SK-N-SH (cell line): Measurements from ENCODE around the gene RASIP1. TPM values are rescaled to one million over a fixed set of nuclear protein-coding genes. Genes with fewer than 3 reads are reported as not detected.

ENCODE experiments used
- CTCF ChIA-PET: fragments of 300-600, 350-600 bp; formaldehyde crosslinking; extraction: SDS; loops from one replicate; lab custom pipeline; 2021; lab: Yijun Ruan, JAX
- POLR2A ChIA-PET: fragments of 350-600 bp; sonication (Branson Sonifier 250); formaldehyde crosslinking; extraction: SDS; loops from one replicate; lab custom pipeline; 2020; ENCODE audit warnings: antibody characterized with exemption, inconsistent platforms; lab: Yijun Ruan, JAX
- DNase-seq: peaks from one replicate; pipeline ENCODE4 v3.0.0; 2012
- H2AFZ ChIP-seq: fragments of 200-600 bp; sonication (generic); 2 replicates; pipeline ENCODE4 v1.8.1; 2016; ENCODE audit warnings: antibody characterized with exemption, mild to moderate bottlenecking, low read depth
- H3F3A ChIP-seq: fragments of 200-600 bp; sonication (generic); replicated peaks from 2 replicates; pipeline ENCODE3; 2016; ENCODE audit warnings: antibody characterized with exemption, mild to moderate bottlenecking; ENCODE audit not compliant: insufficient read depth
- H3K27ac ChIP-seq, 2 experiments: fragments of 200-500 bp in 1 of 2; fragments of 200-600 bp in 1 of 2; sonication (Bioruptor generic) in 1 of 2; sonication (generic), shearing (Covaris generic) in 1 of 2; 2 replicates each; pipeline versions ENCODE4 v1.5.1 to v1.6.1; 2014 to 2016; ENCODE audit warnings: low read depth in 2 of 2, inconsistent platforms in 1 of 2, low read length in 1 of 2, mild to moderate bottlenecking in 1 of 2, mixed read lengths in 1 of 2
- H3K27me3 ChIP-seq: fragments of 200-600 bp; sonication (generic), shearing (Covaris generic); 2 replicates; pipeline ENCODE4 v1.6.1; 2016; ENCODE audit warnings: mixed run types; ENCODE audit not compliant: insufficient read depth
- H3K36me3 ChIP-seq, 2 experiments: fragments of 200-500 bp in 1 of 2; fragments of 200-600 bp in 1 of 2; sonication (Bioruptor generic) in 1 of 2; sonication (generic) in 1 of 2; replicated peaks in 1 of 2; 2 replicates each; pipeline versions ENCODE3 to v1.5.1; 2014 to 2016; ENCODE audit warnings: low read length in 1 of 2, mild to moderate bottlenecking in 1 of 2; ENCODE audit not compliant: insufficient read depth in 2 of 2, control insufficient read depth in 1 of 2
- H3K4me1 ChIP-seq, 2 experiments: fragments of 200-500 bp in 1 of 2; fragments of 200-600 bp in 1 of 2; sonication (Bioruptor generic) in 1 of 2; sonication (generic), shearing (Covaris generic) in 1 of 2; 2 replicates each; pipeline versions ENCODE4 v1.5.1 to v1.6.1; 2014 to 2016; ENCODE audit warnings: low read depth in 1 of 2, low read length in 1 of 2, mixed run types in 1 of 2; ENCODE audit not compliant: insufficient read depth in 2 of 2, control insufficient read depth in 1 of 2
- H3K4me2 ChIP-seq: fragments of 200-600 bp; sonication (generic), shearing (Covaris generic); 2 replicates; pipeline ENCODE4 v1.6.1; 2017; ENCODE audit warnings: mixed run types
- H3K4me3 ChIP-seq, 2 experiments: fragments of 200-500 bp in 1 of 2; fragments of 200-600 bp in 1 of 2; sonication (Bioruptor generic) in 1 of 2; sonication (generic), shearing (Covaris generic) in 1 of 2; 2 replicates each; pipeline versions ENCODE4 v1.5.1 to v1.8.1; 2014 to 2016; ENCODE audit warnings: low read depth in 2 of 2, inconsistent platforms in 1 of 2, low read length in 1 of 2, mild to moderate bottlenecking in 1 of 2, mixed read lengths in 1 of 2, moderate library complexity in 1 of 2
- H3K79me2 ChIP-seq: fragments of 200-600 bp; sonication (generic); 2 replicates; pipeline ENCODE4 v1.8.1; 2017; ENCODE audit warnings: mild to moderate bottlenecking; ENCODE audit not compliant: insufficient read depth
- H3K9ac ChIP-seq: fragments of 200-600 bp; sonication (generic); 2 replicates; pipeline ENCODE4 v1.6.1; 2017; ENCODE audit warnings: mixed run types
- H3K9me2 ChIP-seq: fragments of 200-600 bp; sonication (generic); 2 replicates; pipeline ENCODE4 v1.6.1; 2017; ENCODE audit warnings: mixed run types
- H3K9me3 ChIP-seq: fragments of 200-600 bp; sonication (generic); 2 replicates; pipeline ENCODE4 v1.6.1; 2017; ENCODE audit warnings: mixed run types, mild to moderate bottlenecking, moderate library complexity
- H4K20me1 ChIP-seq: fragments of 200-600 bp; sonication (generic); 2 replicates; pipeline ENCODE4 v1.6.1; 2017; ENCODE audit warnings: mild to moderate bottlenecking, mixed run types; ENCODE audit not compliant: insufficient read depth
- FOSL2 ChIP-seq: IDR thresholded peaks from 2 replicates; pipeline ENCODE4 v1.4.0; 2012; ENCODE audit warnings: low read depth, mild to moderate bottlenecking, moderate library complexity, borderline replicate concordance
- FOXJ3 ChIP-seq: sonication (generic); formaldehyde crosslinking; IDR thresholded peaks from 2 replicates; pipeline ENCODE4 v1.5.1; 2020; ENCODE audit warnings: mild to moderate bottlenecking, missing genetic modification reagents
- FOXM1 ChIP-seq: IDR thresholded peaks from 2 replicates; pipeline ENCODE4 v1.4.0; 2012; ENCODE audit warnings: low read depth, mild to moderate bottlenecking
- REST ChIP-seq: IDR thresholded peaks from 2 replicates; pipeline ENCODE4 v1.6.1; 2012; ENCODE audit warnings: mild to moderate bottlenecking, low read depth, low read length, moderate library complexity
- USF1 ChIP-seq: IDR thresholded peaks from 2 replicates; pipeline ENCODE4 v1.4.0; 2012; ENCODE audit warnings: low read depth, borderline replicate concordance
- WGBS: methylation state at CpG from one replicate; pipeline ENCODE4 v1.1.6; 2017; ENCODE audit warnings: low lambda C conversion rate; 5-methylcytosine and 5-hydroxymethylcytosine counted together
- polyA plus RNA-seq, 3 experiments: library from polyadenylated mRNA; depleted of rRNA; stranded (reverse); fragments of >200 nt; gene quantifications; 2 replicates each; pipeline ENCODE4 v1.2.3, GENCODE V29; 2012
- TF ChIP-seq, protein P1 (sequence below): IDR thresholded peaks from 2 replicates; pipeline ENCODE4 v1.4.0; 2012; ENCODE audit warnings: low read depth

RASIP1 gene
- polyA plus RNA-seq, 1 of the 3 experiments (the other 2 are of a cell fraction) = 0.41 TPM

DNA sequence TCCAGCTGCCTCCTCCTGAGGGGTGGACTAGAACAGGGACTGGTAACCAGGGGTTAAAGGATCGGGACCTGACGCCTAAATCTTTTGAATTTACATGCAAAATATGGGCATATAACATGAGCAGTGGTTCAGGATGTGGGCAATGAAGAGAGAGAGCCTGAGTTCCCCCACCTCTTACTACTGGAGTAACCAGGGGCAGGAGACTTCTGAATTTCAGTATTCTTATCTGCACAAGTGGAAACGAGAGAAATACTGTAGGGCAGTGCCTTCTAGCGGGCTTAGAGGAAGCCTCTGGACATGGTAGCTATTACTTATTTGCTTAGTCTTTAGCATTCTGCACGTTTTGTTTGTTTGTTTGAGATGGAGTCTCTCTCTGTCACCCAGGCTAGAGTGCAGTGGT lies 44.1 kb upstream of the RASIP1 start:
- Histone ChIP-seq H3K9ac (no peak overlapping the region), H3K4me3 (no peak overlapping the region), H3F3A (no peaks in the 10 kb centered on the region), H3K9me3 (no peaks in the 10 kb centered on the region), H4K20me1 (no peaks in the 10 kb centered on the region), H3K36me3 (no peaks in the 10 kb centered on the region), H3K4me1 (no peaks in the 10 kb centered on the region; a peak in 1 of 4 replicates), H3K9me2 (no peaks in the 10 kb centered on the region), H3K4me2 (no peak overlapping the region), H2AFZ (no peak overlapping the region), H3K79me2 (no peaks in the 10 kb centered on the region), H3K27ac (no peak overlapping the region), H3K27me3 (no peaks in the 10 kb centered on the region)
- WGBS = 53% methylated on average over 5 of the region's 5 CpGs
- no peak for TF ChIP-seq FOXM1
- TF ChIP-seq, protein P1, sequence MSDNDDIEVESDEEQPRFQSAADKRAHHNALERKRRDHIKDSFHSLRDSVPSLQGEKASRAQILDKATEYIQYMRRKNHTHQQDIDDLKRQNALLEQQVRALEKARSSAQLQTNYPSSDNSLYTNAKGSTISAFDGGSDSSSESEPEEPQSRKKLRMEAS = no peak
- TF ChIP-seq REST = no peak
- no peak for DNase-seq
- ChIA-PET POLR2A (no interaction called here), CTCF (interaction anchor here (2.4 to 20.7 kb wide), 3 partner anchors 11 to 186 kb away, joined by 8 to 457 read pairs (median 17); partner anchors contain the start of gene HSD17B14)

DNA sequence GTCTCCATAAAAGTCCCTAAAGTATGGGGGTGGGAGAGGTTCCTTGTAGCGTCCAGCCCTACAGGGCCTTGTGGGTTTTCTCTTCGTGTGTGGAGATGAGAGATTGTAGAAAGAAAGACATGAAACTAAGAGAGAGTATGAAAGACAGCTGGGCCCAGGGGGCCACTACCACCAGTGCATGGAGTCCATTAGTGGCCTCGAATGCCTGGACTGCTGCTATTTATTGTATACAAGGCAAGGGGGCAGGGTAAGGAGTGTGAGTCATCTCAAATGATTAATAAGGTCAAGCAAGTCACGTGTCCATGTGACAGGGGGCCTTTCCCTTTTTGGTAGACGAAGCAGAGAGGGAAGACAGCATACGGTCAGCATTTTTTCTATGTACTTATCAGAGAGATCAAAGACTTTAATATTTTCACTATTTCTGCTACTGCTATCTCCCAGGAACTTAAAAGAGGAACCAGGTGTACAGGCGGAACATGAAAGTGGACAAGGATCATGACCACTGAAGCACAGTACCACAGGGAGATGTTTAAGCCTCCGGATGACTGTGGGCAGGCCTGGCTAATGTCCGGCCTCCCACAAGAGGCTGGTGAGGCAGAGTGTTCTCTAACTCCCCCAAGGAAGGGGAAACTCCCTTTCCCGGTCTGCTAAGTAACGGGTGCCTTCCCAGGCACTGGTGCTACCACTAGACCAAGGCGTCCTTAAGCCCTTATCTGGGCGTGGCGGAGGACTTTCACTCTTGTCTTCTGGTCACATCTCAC lies 40.4 kb upstream of the RASIP1 start:
- DNase-seq = no peak
- Histone ChIP-seq H4K20me1 (no peaks in the 10 kb centered on the region), H3K9me3 (no peaks in the 10 kb centered on the region), H3K27me3 (no peaks in the 10 kb centered on the region), H3K79me2 (no peaks in the 10 kb centered on the region), H3K4me3 (no peak overlapping the region), H3K9ac (no peak overlapping the region), H3K4me2 (no peak overlapping the region), H3K9me2 (no peaks in the 10 kb centered on the region), H3K36me3 (no peaks in the 10 kb centered on the region), H3K4me1 (no peaks in the 10 kb centered on the region; a peak in 1 of 4 replicates), H3K27ac (no peak overlapping the region), H2AFZ (no peak overlapping the region), H3F3A (no peaks in the 10 kb centered on the region)
- 76% methylated on average over 14 of the region's 14 CpGs for WGBS
- CTCF ChIA-PET = interaction anchor here (1.1 to 20.7 kb wide), 3 partner anchors 29 to 189 kb away, joined by 3 to 457 read pairs (median 4); partner anchors contain the start of genes FUT1 and HSD17B14
- TF ChIP-seq FOXJ3 = no peak
- TF ChIP-seq FOSL2 = peak; percentile 22; the same call in 1 of the 2 replicates
- peak; percentile 77; the same call in 1 of the 2 replicates for TF ChIP-seq USF1
- POLR2A ChIA-PET = interaction anchor here (0.6 kb wide), 1 partner anchor 36 kb away, joined by 4 read pairs; no protein-coding TSS in a partner anchor
